ENCODE measurements around the gene LENEP.

The LENEP gene

DNA sequence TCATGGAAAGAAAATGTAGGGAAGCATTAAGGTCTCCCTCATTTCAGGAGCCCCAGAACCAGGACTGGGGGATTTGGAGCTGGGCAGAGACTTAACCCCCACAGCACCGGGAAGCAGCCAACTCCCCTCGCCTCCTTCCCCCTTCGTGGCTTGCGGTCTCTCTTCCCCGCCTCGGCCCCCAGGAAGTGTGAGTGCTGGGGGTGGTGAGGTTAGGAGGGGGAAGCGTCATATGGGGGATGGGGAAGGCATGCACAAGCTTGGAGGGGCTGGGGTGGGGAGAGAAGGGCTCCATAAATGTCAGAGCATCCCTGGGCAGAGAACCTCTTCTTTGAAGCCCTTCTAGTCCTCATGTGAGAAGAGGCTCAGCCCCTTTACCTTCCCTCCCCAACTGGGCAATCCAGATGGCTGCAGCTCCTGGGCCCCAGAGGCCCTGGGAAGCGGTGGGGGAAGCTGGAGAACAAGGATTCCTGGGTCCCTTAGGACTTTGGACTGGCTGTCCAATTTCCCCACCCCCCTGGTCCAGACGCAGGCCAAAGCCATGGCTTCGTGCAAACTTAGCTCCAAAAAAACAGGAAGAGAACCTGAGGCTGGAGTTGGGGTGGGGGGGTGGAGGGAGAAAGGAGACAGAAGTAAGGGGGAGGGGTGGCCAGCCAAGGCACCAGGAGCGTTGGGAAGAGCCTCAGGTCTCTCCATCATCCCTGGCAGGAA is 17.0 kb downstream of the LENEP start:
- no peak for DNase-seq (ENCODE audit: low read depth in 2 of 2)

DNA sequence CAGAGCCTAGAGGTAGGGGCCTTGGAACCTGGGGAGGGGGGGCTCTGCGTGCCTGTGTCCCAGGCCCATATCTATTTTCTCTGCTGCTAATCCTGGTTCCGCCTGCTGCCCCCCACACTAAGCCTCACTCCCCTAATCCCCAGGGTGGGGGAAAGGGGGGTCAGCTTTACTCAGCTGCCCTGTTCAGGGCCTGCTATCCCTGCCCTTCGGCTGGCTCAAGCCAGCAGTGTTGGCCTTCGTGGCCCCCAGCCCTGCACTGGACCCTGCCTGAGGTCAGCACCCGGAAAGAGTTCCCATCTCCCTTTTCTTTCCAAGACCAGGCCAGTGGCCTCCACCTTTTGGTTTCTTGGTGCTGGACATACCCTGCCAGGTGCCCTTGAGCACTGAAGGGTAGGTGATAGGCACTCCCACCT is 17.6 kb downstream of the LENEP start:
- no peak for DNase-seq (ENCODE audit: low read depth in 2 of 2)

DNA sequence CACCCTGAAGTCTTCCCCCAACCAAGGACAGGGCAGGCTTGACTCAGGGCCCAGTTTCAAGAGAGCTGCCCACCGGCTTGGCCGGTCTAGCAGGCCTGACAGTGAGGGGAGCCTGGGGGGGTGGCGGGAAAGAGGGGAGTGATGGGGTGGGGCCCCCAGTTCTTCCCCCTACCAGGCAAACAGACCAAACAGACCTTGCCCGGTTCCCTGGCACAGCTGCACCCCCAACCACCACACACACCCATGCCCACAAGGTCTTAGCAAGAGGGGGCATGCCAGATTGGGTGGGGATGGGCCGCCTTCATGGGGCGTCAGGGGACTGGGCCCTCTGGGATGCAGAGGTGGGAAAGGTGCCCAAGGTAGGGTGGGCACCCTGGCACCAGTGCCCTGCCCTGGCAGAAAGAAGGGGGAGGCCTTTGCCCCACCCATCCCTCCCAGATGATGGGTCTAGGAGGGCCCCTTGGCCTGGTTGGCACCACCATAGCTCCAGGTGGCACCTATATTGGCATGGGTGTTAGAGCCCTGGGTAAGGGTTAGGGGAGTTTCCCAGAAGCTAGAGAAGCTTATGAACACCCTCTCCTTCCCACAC is 18.1 kb downstream of the LENEP start:
- DNase-seq (ENCODE audit: low read depth in 2 of 2): no peak

DNA sequence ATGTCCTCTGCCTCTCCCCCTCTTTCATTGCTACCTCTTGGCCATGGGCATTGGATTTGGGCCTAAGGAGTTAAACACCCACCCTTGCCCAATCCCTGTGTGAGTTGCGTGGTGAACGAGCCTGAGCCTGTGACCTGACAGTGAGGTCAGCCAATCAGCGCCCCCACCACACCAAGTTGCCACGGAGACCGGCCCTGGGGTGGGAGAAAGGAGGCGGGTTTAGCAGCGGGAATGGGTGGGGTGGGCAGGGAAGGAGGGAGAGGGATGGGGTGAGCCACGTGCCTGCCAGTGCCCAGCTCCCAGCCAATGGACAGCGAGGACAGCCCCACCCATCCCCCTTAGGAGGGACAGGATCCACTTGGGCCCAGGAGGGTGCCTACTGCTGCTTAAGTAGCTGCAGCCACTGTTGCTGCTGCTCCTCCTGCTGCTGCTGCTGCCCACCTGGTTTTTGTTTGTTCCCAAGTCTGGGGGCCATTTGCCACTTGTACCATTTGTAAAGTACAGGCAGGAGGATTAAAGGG is 18.7 kb downstream of the LENEP start:
- DNase-seq (ENCODE audit: low read depth in 2 of 2): peak in 1 of 2 donors; percentile 42

DNA sequence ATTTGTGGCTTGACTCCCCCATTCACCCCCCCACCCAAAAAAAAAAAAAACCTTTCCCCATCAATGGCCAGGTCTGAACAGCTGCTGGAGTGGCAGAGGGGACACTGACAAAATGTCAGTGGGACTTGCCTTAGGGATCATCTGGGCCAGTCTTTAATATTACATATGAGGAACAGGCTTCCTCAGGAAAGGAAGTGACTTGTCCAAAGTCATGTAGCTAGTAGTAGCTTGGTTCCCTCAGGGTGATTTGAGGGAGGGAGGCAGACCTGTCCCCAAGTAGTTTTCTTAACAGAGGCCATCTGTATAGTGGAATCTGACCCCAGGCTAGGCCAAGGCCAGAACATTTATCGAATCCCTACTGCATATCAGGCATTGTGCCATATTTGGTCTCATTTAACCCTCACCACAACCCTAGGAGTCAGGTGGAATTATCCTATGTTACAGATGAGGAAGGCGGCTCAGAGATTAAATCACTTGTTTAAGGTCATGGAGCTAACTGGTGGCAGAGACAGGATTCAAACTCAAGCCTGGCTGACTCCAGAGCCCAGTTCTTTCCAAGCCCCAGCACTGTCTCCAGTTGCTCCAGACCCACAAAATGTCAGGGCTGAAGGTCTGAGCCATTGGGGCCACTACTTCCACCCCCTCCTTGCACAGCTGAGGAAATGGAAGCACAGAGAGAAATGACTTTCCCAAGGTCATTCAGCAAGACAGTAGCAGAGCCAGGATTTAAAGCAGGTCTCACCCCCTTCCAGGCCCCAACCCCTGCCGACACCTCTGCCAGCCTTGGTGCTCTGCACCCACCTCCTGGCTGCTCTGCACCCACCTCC is 19.6 kb downstream of the LENEP start:
- DNase-seq (ENCODE audit: low read depth in 2 of 2): no peak

DNA sequence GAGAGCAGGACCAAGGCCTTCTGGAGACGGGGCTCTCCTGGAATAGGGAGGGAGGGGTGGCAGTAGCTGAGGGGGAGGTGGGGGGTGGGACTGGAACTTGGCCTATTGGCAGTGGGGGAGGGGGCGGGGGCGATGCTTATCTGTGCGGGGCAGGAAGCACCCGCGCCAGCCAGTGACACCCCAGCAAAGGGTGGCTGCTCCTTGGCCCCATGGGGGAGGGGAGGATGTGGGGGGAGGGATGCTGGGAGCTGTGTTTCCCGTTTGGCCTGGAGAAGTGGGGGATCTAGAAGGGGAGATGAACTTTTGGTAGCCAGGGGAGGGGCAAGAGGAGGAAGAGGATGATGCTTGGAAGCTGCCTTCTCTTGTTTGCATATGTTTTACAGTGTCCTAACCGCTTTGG is 20.2 kb downstream of the LENEP start:
- no peak for DNase-seq (ENCODE audit: low read depth in 2 of 2)

DNA sequence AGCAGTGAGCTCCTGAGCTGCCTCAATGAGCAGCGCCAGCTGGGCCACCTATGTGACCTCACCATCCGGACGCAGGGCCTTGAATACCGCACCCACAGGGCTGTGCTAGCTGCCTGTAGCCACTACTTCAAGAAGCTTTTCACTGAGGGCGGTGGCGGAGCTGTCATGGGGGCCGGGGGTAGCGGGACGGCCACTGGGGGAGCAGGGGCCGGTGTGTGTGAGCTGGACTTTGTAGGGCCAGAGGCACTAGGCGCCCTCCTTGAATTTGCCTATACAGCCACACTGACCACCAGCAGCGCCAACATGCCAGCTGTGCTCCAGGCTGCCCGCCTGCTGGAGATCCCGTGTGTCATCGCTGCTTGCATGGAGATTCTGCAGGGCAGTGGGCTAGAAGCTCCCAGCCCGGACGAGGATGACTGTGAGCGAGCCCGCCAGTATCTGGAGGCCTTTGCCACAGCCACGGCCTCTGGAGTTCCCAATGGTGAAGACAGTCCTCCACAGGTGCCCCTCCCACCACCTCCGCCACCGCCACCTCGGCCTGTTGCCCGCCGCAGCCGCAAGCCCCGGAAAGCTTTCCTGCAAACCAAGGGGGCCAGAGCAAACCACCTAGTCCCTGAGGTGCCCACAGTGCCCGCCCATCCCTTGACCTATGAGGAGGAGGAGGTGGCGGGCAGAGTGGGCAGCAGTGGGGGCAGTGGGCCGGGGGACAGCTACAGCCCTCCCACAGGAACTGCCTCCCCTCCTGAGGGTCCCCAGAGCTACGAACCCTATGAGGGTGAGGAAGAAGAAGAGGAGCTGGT is 21.5 kb downstream of the LENEP start:
- DNase-seq (ENCODE audit: low read depth in 2 of 2): no peak

DNA sequence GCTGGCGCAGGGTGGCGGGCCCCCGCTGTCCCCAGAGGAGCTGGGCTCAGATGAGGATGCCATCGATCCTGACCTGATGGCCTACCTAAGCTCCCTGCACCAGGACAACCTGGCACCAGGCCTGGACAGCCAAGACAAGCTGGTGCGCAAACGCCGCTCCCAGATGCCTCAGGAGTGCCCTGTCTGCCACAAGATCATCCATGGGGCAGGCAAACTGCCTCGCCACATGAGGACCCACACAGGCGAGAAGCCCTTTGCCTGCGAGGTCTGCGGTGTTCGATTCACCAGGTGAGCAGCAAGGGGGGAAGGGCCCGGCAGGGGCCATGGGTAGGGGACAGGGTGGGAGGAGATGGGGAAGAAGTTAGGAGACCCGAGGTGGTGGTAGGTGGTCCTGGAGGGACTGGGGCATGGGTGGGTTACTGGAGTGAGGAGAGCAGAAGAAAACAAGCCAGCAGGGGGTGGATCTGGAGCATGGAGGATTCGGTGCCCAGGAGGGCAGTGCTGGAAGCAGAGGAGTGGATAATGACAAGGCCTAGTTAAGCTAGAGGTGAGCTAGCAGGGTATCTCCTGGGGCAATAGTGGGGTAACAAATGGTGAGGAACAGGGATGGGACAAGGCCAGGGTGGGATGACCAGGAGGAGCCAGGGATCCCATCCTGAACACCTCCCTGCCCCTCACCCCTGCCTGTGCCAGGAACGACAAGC is 22.3 kb downstream of the LENEP start:
- DNase-seq (ENCODE audit: low read depth in 2 of 2): no peak

DNA sequence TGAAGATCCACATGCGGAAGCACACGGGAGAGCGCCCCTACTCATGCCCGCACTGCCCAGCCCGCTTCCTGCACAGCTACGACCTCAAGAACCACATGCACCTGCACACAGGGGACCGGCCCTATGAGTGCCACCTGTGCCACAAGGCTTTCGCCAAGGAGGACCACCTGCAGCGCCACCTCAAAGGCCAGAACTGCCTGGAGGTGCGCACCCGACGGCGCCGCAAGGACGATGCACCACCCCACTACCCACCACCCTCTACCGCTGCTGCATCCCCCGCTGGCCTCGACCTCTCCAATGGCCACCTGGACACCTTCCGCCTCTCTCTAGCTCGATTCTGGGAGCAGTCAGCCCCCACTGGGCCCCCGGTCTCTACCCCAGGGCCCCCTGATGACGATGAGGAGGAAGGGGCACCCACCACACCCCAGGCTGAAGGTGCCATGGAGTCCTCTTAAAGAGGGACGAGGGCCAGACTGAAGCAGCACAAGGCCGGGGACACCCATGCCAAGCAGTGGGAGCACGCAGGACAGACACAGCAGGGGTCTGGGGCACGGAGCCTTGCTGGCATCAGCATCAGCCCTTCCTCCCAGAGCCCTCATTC is 22.9 kb downstream of the LENEP start:
- DNase-seq (ENCODE audit: low read depth in 2 of 2): no peak

DNA sequence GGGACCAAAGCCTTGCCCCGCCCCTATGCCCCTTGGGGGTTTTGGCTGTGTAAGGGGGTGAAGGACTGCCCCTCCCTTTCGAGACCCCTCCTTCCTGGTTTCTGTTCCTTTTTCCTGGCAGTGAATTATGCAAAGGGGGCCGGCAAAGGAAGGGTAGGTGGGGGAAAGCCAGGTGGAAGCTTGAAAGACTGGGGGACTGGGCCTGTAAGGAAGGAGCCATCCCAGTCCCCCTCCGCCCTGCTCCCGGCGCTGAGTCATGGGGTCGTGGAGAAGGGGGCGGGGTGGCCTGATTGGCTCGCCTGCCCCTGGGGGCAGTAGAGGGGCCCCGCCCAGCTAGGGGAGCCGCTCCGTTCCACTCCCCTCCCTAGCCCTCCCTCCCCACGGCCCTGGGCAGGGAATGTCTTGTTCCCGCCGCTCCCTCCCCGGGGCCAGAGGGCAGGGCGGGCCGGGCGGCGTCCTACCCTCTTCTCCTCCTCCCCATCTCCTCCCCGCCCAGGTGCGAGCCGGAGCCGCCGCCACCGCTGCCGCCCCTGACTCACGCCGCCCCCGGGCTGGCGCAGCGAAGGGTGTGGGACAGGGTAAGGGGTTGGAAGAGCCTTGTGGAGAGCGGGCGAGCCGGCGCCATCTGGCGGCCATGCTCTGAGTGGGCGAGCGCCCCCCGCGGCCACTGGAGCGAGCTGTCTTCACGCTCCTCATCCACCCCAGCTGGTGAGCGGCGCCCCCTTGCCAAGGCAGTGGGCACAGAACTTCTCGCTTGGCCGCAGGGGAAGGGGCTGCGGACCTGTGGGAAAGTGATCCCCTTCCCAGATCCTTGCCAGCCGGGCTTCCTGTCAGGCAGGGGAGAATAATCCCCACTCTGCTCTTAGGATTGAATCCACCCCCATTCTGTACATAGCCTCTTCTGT is 23.9 kb downstream of the LENEP start:
- DNase-seq (ENCODE audit: low read depth in 2 of 2): peak; percentile 87 to 92

DNA sequence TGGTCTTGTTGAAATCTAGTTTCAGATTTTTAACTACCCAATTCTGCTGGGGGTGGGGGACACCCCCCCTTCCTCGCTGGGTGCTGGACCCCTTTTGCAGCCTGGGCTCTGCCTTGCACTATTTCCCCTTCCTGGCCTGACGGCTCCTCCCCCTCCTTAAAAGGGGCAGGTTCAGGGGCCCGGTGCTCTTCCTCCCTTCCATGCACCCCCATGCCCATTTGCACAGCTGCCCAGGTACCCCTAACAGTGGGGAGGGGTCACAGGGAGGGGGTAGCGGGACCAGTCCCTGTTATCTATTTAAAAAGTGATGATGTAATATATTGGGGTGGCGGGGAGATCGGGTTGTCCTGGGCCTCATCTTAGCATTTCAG is 24.5 kb downstream of the LENEP start:
- no peak for DNase-seq (ENCODE audit: low read depth in 2 of 2)

DNA sequence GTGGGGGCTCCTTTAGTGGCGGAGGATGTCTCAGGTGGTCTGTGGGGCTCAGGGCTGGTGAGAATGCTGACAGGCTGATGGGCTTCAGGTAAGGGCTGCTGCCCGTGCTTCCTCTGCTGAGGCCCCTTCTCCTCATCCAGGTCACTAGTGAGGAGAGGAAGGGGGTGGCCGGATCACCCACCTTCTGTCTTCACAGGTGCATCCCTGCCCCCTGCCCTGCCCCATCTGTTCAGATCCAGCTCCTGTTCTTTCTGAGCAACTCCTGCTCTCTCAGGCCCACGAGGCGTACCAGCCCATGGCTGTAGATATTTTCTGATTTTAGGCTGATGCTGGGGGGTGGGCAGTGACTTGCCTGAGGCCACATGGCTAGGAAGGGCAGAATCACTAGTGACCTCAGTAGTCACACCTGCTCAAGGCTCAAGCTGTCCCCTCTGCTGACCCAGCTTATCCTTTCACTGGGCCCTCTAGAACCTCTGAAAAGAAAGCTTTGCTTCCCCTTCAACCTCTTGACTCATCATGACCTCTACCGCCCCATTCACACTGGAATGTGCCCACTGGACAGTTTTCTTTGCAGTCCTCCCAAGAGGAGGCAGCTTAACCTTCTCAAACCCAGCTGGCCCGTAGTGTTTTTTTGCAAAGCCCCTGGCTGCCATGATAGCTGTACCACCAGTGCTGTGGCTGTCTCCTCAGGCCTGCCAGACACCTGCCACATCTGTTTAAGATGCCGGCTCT is 25.4 kb downstream of the LENEP start:
- no peak for DNase-seq (ENCODE audit: low read depth in 2 of 2)

DNA sequence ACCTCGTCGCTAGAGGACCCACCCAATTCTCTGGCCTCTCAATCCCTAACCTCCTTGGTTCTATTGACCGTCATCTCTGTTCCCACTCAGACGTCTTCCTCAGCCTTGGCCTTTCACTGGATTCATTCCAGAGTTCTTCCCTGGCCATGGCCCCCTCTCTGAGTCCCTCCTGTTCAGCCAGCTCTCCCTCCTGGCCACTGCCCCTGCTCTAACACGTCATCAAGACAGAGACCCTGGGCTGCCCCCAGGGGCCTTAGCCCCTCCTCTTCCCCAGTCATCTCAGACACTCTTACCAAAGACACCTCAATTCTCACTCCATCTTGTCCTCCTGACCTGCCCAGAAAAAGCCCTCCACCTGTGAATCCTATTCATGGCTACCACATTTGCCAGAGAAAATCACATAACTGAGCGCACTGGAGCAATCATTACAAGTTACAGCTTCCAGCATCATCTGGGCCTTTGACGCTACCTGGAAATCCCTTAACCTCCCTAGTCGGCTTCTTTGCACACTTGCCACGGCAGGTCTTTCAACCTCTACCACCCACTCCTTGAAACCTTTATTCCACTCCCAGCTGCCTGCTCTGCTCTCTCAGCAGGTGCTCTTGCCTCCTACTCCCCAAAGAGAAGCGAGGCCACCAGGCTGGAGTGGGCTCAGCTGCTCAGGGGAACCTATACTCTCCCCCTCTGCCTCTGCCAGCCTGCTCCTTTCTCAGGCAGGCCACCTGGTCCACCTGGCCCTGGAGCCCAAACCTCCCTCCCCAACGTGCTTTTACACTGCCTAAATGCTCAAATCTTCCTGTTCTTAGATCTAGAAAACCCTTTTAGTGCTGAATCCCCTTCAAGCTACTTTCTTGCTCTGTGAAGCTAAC is 26.2 kb downstream of the LENEP start:
- no peak for DNase-seq (ENCODE audit: low read depth in 2 of 2)

DNA sequence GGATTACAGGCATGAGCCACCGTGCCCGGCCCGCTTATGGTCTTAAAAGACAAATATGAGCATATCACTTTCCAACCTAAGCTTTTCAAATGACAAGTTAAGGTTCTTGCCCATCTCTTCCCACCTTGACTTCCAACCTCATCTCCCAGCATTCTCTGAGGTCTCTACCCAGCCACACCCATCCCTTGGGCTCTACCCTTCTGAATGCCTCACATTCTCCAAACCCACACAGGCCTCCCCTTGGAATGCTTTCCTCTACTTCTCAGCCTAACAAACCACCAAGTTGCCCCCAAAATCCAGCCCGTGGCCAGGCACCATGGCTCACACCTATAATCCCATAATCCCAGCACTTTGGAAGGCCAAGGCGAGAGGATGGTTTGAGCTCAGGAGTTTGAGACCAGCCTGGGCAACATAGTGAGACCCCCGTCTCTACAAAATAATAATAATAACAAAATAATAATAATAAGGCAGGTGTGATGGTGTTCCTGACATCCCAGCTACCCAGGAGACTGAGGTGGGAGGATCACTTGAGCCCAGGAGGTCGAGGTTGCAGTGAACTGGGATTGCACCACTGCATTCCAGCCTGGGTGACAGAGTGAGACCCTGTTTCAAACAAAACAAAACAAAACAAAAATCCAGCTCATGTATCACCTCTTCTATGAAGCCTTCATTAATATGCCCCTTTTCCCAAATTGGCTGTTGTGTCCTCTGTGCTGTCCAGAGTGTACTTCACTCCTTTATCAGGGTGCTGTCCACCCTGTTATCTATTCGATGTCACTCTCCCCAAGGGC is 28.9 kb downstream of the LENEP start:
- DNase-seq (ENCODE audit: low read depth in 2 of 2): no peak

DNA sequence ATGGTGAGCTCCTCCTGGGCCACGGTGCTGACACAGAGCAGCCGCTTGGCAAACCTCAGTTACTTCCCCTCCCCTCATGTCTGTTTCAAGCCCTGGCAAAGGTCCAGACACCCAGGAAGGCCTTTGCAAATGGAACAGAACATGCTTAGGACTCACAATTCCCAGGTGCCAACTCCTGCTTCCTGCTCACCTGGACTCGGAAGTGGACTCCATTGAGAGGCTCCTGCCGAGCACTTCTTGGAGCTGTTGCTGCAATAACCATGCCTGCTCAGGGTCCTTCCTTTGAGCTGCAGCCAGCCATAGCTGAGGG is 29.5 kb downstream of the LENEP start:
- DNase-seq (ENCODE audit: low read depth in 2 of 2): no peak

DNA sequence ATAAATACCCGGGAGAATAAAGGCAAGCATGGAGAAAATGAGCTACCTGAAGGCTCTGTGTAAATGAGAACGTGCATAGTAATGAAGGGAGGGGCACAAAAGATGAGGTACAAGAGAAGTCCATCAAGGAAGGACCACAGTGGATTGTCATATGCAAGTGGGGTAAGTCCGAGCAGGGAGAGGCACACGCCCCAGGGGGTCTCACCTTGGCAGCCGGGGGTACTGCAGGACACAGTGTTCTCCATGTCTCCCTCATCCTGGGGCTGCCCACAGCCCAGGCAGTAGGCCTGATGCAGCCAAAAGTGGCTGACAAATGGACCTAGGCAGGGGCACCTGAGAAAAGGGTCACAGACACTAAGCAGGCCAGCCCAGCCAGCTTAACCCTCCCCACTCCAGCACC is 30.2 kb downstream of the LENEP start:
- DNase-seq (ENCODE audit: low read depth in 2 of 2): no peak

DNA sequence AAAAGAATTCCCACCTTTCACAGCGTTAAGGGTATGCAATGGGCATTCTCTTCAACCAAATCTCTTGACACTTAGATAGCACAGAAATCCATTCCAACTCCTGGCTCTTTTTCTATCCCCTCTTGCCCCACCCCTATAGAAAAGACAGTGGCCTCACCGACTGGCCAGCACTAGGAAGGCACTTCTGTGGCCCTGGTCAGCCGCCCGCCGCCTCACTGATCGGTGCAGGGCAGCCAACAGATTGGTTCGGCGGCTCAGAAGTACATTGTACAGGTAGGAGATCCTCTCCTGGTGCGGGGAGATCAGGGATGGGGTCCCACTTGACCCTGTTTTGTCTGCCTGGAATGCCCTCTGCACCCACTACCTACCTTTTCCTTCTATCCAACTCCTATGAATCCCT is 30.9 kb downstream of the LENEP start:
- DNase-seq (ENCODE audit: low read depth in 2 of 2): no peak

DNA sequence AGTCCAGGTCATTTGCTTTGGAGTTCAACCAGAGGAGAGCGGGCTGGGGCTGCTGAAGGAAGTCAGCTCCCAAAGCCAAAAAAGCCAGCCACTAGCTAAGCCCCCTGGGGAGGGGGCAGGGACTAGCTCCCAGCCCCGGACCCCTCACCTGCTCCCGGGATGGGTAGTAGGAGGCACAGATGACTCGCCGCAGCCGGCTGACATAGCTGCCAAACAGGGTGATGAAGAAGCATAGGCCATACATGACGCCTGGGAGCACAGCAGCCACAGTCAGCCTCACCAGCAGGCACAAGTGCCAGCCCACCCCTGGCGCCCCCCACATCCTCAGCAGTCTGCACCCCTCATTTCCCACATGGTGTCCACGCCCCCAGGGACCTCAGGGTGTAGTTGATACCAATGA is 32.8 kb downstream of the LENEP start:
- no peak for DNase-seq (ENCODE audit: low read depth in 2 of 2)

Measured in stimulated activated CD4-positive, alpha-beta T cell treated with anti-CD3 and anti-CD28 coated beads, Interleukin-4, amount 100 ng/mL, for 48 hours (primary cell).